Astrocyte (in vitro differentiated cells and primary cell): Measurements from ENCODE around the gene BBS9. TPM values are rescaled to one million over a fixed set of nuclear protein-coding genes. Genes with fewer than 3 reads are reported as not detected.

Experiments
- DNase-seq: peaks from one replicate; pipeline ENCODE4 v3.0.0-alpha.2; 2010; ENCODE audit warnings: low read depth
- FAIRE-seq: peaks from 2 replicates; lab custom pipeline; 2011; peaks lifted over from hg19 to GRCh38; lab: Jason Lieb, UNC
- H2AFZ ChIP-seq: 2 replicates; pipeline ENCODE4 v1.6.0; 2012; ENCODE audit warnings: low read depth, low read length, inconsistent platforms
- H3K27ac ChIP-seq: 2 replicates; pipeline ENCODE4 v1.5.1; 2011; ENCODE audit warnings: low read depth, low read length, inconsistent platforms
- H3K27me3 ChIP-seq: 2 replicates; pipeline ENCODE4 v1.6.0; 2011; ENCODE audit warnings: low read length, inconsistent platforms; ENCODE audit not compliant: insufficient read depth
- H3K36me3 ChIP-seq: 2 replicates; pipeline ENCODE4 v1.5.1; 2011; ENCODE audit warnings: low read length, inconsistent platforms; ENCODE audit not compliant: insufficient read depth
- H3K4me1 ChIP-seq: 2 replicates; pipeline ENCODE4 v1.5.1; 2011; ENCODE audit warnings: low read length, inconsistent platforms; ENCODE audit not compliant: insufficient read depth
- H3K4me2 ChIP-seq: 2 replicates; pipeline ENCODE4 v1.6.0; 2012; ENCODE audit warnings: low read length, inconsistent platforms
- H3K4me3 ChIP-seq: 2 replicates; pipeline ENCODE4 v1.5.1; 2011; ENCODE audit warnings: low read depth, mild to moderate bottlenecking, low read length, inconsistent platforms; ENCODE audit not compliant: insufficient read depth
- H3K79me2 ChIP-seq: 2 replicates; pipeline ENCODE4 v1.6.0; 2012; ENCODE audit warnings: mild to moderate bottlenecking, low read length, inconsistent platforms; ENCODE audit not compliant: insufficient read depth
- H3K9ac ChIP-seq: 2 replicates; pipeline ENCODE4 v1.6.0; 2012; ENCODE audit warnings: mild to moderate bottlenecking, low read length, inconsistent platforms
- H3K9me3 ChIP-seq: 2 replicates; pipeline ENCODE4 v1.5.1; 2012; ENCODE audit warnings: low read depth, mild to moderate bottlenecking, low read length, inconsistent platforms; ENCODE audit not compliant: insufficient read depth
- H4K20me1 ChIP-seq: 2 replicates; pipeline ENCODE4 v1.6.0; 2012; ENCODE audit warnings: low read length, inconsistent platforms; ENCODE audit not compliant: insufficient read depth
- H3K27ac Mint-ChIP-seq: one replicate; pipeline ENCODE4 v1.8.0; 2021; ENCODE audit warnings: mild to moderate bottlenecking, mixed read lengths; ENCODE audit not compliant: unreplicated experiment
- H3K27me3 Mint-ChIP-seq: one replicate; pipeline ENCODE4 v1.8.0; 2021; ENCODE audit warnings: low read depth, mixed read lengths; ENCODE audit not compliant: unreplicated experiment
- H3K36me3 Mint-ChIP-seq: one replicate; pipeline ENCODE4 v1.8.0; 2021; ENCODE audit warnings: low read depth, mixed read lengths; ENCODE audit not compliant: unreplicated experiment
- H3K4me1 Mint-ChIP-seq: one replicate; pipeline ENCODE4 v1.8.0; 2021; ENCODE audit warnings: low read depth, mixed read lengths; ENCODE audit not compliant: unreplicated experiment
- H3K4me3 Mint-ChIP-seq: one replicate; pipeline ENCODE4 v1.8.0; 2021; ENCODE audit warnings: mild to moderate bottlenecking, moderate library complexity, mixed read lengths; ENCODE audit not compliant: unreplicated experiment
- H3K9me3 Mint-ChIP-seq: one replicate; pipeline ENCODE4 v1.8.0; 2021; ENCODE audit warnings: mild to moderate bottlenecking, mixed read lengths; ENCODE audit not compliant: unreplicated experiment
- EZH2 ChIP-seq: IDR thresholded peaks from 2 replicates; pipeline ENCODE4 v1.6.1; 2012; ENCODE audit warnings: mild to moderate bottlenecking, low read length, inconsistent platforms; ENCODE audit not compliant: insufficient read depth
- total RNA-seq: library from RNA; stranded (reverse); gene quantifications from 2 replicates; pipeline ENCODE4 v1.2.1, GENCODE V29; 2021
- TF ChIP-seq, protein P1 (sequence below): IDR thresholded peaks from 2 replicates; pipeline ENCODE4 v1.5.1; 2011; ENCODE audit warnings: low read depth, mild to moderate bottlenecking, inconsistent platforms, low read length, moderate library complexity; ENCODE audit not compliant: insufficient read depth

The BBS9 gene
- total RNA-seq, 1 donor from 2014 or later, result 25.1 TPM

DNA sequence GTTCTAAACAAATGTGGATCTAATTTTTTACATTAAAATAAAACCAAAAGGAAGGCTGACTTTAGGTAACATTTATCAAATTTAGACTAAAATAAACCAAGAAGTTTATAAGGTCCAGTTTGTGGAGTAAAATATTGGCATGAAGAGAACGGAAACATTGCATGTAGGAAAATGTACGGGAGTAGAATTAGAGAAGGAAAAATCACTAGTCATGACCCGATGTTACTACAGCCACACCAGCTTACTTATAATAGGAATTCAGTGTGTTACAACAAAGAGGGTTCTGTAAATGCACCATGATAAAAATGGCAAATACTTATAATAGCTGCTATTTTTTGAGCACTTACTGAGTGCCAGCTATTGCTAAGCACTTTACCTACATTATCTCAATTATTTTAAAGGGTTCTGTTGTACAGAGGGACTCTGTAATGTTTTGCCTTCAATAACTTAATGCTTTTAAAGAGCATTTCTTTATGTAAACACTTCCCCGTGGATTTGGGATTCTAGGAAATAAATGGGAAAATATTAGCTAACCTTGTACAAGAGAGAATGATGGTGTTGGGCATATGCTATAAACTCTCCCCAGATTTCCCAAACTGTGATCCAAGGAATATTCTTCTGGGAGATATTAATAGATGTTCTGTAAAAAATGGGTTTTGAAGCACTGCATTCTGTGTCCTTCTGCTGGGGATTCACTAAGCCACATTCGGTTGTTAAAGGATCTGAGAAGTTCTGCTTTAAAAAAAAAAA, 296.7 kb downstream of the BBS9 start:
- H3K27ac Mint-ChIP-seq, result no peak overlapping the region
- Histone ChIP-seq H4K20me1 (no peaks in the 10 kb centered on the region), H3K27ac (no peak overlapping the region), H3K4me3 (no peak overlapping the region), H3K4me2 (no peak overlapping the region), H3K27me3 (no peaks in the 10 kb centered on the region), H3K79me2 (no peaks in the 10 kb centered on the region), H3K4me1 (no peaks in the 10 kb centered on the region), H2AFZ (no peak overlapping the region), H3K36me3 (no peaks in the 10 kb centered on the region), H3K9me3 (no peaks in the 10 kb centered on the region), H3K9ac (no peak overlapping the region)
- no peaks in the 10 kb centered on the region for H3K4me1 Mint-ChIP-seq
- H3K27me3 Mint-ChIP-seq, result no peaks in the 10 kb centered on the region
- H3K36me3 Mint-ChIP-seq, result no peaks in the 10 kb centered on the region
- no peak overlapping the region for H3K4me3 Mint-ChIP-seq
- TF ChIP-seq, protein P1, sequence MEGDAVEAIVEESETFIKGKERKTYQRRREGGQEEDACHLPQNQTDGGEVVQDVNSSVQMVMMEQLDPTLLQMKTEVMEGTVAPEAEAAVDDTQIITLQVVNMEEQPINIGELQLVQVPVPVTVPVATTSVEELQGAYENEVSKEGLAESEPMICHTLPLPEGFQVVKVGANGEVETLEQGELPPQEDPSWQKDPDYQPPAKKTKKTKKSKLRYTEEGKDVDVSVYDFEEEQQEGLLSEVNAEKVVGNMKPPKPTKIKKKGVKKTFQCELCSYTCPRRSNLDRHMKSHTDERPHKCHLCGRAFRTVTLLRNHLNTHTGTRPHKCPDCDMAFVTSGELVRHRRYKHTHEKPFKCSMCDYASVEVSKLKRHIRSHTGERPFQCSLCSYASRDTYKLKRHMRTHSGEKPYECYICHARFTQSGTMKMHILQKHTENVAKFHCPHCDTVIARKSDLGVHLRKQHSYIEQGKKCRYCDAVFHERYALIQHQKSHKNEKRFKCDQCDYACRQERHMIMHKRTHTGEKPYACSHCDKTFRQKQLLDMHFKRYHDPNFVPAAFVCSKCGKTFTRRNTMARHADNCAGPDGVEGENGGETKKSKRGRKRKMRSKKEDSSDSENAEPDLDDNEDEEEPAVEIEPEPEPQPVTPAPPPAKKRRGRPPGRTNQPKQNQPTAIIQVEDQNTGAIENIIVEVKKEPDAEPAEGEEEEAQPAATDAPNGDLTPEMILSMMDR, result no peak
- no peak for TF ChIP-seq EZH2
- no peaks in the 10 kb centered on the region for H3K9me3 Mint-ChIP-seq
- FAIRE-seq (no peak), DNase-seq (no peak)

DNA sequence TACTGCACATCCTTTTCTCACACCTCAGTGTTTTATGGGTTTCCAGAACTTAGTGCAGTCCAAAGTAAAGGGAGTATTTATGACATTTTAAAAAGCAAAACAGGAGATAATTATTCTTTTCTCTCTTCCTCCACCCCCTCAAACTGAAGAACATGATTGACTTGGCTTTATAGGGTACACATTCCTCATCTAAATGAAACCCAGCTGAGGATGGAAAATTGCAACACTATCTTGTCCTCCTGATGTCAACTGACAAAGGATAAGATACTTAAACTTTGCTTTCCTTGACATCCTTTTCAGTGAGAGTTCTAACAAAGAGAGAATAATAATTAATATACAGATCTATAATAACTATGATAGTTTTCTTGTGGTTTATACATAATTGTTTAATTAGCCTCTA, 299.1 kb downstream of the BBS9 start:
- no peaks in the 10 kb centered on the region for H3K9me3 Mint-ChIP-seq
- Histone ChIP-seq H3K27me3 (no peaks in the 10 kb centered on the region), H3K9ac (no peak overlapping the region), H3K4me1 (no peaks in the 10 kb centered on the region), H3K27ac (no peak overlapping the region), H3K4me3 (no peak overlapping the region), H3K79me2 (no peaks in the 10 kb centered on the region), H2AFZ (no peak overlapping the region), H3K36me3 (no peaks in the 10 kb centered on the region), H3K4me2 (no peak overlapping the region), H4K20me1 (no peaks in the 10 kb centered on the region), H3K9me3 (no peaks in the 10 kb centered on the region)
- no peak overlapping the region for H3K4me3 Mint-ChIP-seq
- H3K36me3 Mint-ChIP-seq, result no peaks in the 10 kb centered on the region
- no peak for TF ChIP-seq EZH2
- TF ChIP-seq, protein P1, result no peak
- no peak for DNase-seq
- no peak for FAIRE-seq
- no peak overlapping the region for H3K27ac Mint-ChIP-seq
- no peaks in the 10 kb centered on the region for H3K4me1 Mint-ChIP-seq
- H3K27me3 Mint-ChIP-seq, result no peaks in the 10 kb centered on the region

DNA sequence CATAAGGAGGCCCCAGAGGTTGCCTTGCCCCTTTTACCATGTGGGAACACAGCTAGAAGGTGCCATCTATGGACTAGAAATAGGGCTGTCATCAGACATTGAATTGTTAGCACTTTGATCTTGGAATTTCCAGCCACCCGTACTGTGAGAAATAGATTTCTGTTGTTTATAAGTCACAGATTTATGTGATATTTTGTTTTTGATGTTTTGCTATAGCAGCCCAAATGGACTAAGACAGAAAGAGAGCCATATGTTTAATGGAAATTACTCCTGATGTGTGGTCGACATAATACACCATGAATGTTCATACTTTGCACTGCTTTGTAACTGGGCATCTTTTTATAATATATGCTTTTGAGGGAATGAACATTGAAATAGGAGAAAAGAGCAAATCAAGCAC, 302.2 kb downstream of the BBS9 start:
- Histone ChIP-seq H3K9me3 (no peaks in the 10 kb centered on the region), H3K27me3 (no peaks in the 10 kb centered on the region), H3K4me1 (no peaks in the 10 kb centered on the region), H3K36me3 (no peaks in the 10 kb centered on the region), H3K9ac (no peak overlapping the region), H3K4me3 (no peak overlapping the region), H3K27ac (no peak overlapping the region), H3K4me2 (no peak overlapping the region), H3K79me2 (no peaks in the 10 kb centered on the region), H4K20me1 (no peaks in the 10 kb centered on the region), H2AFZ (no peak overlapping the region)
- H3K4me3 Mint-ChIP-seq, result no peak overlapping the region
- no peaks in the 10 kb centered on the region for H3K27me3 Mint-ChIP-seq
- H3K27ac Mint-ChIP-seq, result no peak overlapping the region
- no peak for FAIRE-seq
- H3K9me3 Mint-ChIP-seq, result no peaks in the 10 kb centered on the region
- TF ChIP-seq, protein P1, result no peak
- TF ChIP-seq EZH2, result no peak
- no peaks in the 10 kb centered on the region for H3K36me3 Mint-ChIP-seq
- DNase-seq, result no peak
- no peaks in the 10 kb centered on the region for H3K4me1 Mint-ChIP-seq
